ENCODE measurements around the gene CNTN2.

CNTN2 gene

DNA sequence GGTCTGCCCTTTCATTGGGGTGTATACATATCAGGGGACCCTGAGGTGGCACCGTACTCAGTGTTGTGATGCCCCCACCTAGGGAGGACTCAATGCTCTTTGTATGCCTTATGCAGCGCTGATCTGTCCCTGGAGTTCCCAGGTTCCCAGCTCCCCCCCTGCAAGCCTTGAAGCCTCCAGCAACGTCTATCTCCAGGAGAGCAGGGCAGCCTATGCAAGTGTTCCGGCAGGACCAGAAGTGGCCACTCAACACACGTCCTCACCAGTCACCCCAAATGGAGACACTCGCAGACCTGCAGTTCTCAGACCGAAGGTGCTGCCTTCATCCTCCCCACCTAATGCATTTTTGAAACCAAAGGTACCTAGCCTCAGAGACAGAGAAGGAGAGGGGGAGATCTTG is 25.2 kb upstream of the CNTN2 start:
- no peak for DNase-seq
- no peaks in the 10 kb centered on the region for H3K9me3 ChIP-seq
- H3K4me1 ChIP-seq, result peaks cover 8% of the 10 kb centered on the region
- H3K36me3 ChIP-seq, result no peaks in the 10 kb centered on the region
- H3K4me3 ChIP-seq (ENCODE audit: low read depth, low read length), result no peak overlapping the region
- H3K27me3 ChIP-seq, result no peaks in the 10 kb centered on the region
- TF ChIP-seq, protein P1, sequence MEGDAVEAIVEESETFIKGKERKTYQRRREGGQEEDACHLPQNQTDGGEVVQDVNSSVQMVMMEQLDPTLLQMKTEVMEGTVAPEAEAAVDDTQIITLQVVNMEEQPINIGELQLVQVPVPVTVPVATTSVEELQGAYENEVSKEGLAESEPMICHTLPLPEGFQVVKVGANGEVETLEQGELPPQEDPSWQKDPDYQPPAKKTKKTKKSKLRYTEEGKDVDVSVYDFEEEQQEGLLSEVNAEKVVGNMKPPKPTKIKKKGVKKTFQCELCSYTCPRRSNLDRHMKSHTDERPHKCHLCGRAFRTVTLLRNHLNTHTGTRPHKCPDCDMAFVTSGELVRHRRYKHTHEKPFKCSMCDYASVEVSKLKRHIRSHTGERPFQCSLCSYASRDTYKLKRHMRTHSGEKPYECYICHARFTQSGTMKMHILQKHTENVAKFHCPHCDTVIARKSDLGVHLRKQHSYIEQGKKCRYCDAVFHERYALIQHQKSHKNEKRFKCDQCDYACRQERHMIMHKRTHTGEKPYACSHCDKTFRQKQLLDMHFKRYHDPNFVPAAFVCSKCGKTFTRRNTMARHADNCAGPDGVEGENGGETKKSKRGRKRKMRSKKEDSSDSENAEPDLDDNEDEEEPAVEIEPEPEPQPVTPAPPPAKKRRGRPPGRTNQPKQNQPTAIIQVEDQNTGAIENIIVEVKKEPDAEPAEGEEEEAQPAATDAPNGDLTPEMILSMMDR (IDR thresholded peaks at IDR 0.05; ENCODE audit: low read depth, low read length), result no peak

DNA sequence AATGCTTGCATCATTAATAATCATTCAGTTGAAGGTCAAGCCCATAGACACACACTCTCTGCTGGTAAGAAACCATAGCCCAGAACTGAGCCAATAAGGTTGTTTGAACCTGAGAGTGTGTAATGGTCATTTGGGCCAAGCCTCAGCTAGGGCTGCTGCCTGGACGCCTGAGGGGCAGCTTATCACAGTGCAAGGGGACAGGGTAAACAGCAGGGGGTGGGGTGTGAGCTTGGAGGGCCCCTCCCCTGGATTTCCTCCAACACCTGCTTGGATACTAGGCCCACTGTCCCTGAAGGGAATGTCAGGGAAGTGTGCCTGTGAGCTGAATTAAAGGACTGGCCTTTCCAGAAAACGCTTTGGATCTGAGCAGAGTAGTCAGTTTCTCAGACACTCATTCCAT is 24.6 kb upstream of the CNTN2 start:
- H3K36me3 ChIP-seq, result no peaks in the 10 kb centered on the region
- H3K27me3 ChIP-seq, result no peaks in the 10 kb centered on the region
- DNase-seq, result no peak
- TF ChIP-seq, protein P1 (IDR thresholded peaks at IDR 0.05; ENCODE audit: low read depth, low read length), result no peak
- peaks cover 8% of the 10 kb centered on the region for H3K4me1 ChIP-seq
- H3K9me3 ChIP-seq, result no peaks in the 10 kb centered on the region
- no peak overlapping the region for H3K4me3 ChIP-seq (ENCODE audit: low read depth, low read length)

DNA sequence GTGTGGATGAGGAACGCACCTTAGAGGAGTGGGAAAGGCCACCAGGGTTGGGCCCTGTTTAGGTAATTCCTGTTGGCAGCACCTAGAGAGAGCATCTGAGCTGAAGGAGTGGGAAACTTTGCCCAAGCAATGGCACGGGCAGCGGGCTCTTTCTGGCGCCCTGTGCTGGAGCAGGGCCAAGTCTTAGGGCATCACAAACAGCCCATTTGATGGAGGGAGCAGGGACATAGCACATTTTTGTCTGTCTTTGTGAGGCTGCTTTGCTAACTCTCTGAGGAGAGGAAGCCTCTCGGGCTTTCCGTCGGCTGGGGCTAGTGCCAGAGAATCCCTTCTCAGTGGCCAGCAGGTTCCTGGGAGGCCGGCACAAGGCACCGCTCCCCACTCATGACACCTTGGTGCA is 22.5 kb upstream of the CNTN2 start:
- no peaks in the 10 kb centered on the region for H3K4me1 ChIP-seq
- H3K27me3 ChIP-seq, result no peaks in the 10 kb centered on the region
- H3K36me3 ChIP-seq, result no peaks in the 10 kb centered on the region
- H3K9me3 ChIP-seq, result no peaks in the 10 kb centered on the region
- no peak for DNase-seq
- no peak overlapping the region for H3K4me3 ChIP-seq (ENCODE audit: low read depth, low read length)
- TF ChIP-seq, protein P1 (IDR thresholded peaks at IDR 0.05; ENCODE audit: low read depth, low read length), result no peak

DNA sequence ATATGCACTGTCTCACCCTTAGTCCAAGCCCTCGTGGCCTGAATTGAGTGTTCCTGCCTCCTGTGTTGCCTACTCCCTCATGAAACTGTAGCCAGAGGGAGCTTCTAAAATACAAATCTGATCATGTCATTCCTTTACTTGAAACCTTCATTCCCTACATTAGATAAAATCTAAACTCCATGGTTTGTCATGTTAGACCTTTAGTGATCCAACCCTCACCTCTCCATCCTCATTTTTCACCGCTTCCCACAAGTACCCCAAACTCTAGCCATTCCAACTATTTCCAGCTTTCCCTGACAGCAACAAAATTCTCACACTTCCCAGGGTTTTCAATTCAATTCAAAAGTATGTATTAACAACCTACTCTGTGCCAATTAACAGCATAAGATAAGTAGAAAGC is 18.3 kb upstream of the CNTN2 start:
- H3K4me3 ChIP-seq (ENCODE audit: low read depth, low read length), result no peak overlapping the region
- TF ChIP-seq, protein P1 (IDR thresholded peaks at IDR 0.05; ENCODE audit: low read depth, low read length), result no peak
- no peaks in the 10 kb centered on the region for H3K9me3 ChIP-seq
- DNase-seq, result no peak
- no peaks in the 10 kb centered on the region; the same call in 1 of the 2 replicates for H3K27me3 ChIP-seq
- no peaks in the 10 kb centered on the region for H3K4me1 ChIP-seq
- no peaks in the 10 kb centered on the region for H3K36me3 ChIP-seq

DNA sequence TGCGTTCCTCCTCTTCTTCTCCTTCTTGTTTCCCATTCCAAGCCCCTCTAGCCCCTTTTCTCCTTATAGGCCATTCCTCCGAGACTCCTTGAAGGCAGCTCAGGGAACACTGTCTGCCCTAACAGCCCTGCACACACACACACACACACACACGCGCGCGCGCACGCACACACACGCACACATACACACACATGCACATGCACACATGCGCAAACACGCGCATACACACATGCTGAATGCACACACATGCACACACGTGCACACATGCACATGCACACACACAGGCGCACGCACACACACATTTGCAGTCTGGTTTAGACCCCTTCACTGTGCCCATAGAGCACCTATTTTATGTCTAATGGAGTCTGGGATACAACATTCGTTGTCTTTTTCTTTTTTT is 17.8 kb upstream of the CNTN2 start:
- Histone ChIP-seq H3K36me3 (no peaks in the 10 kb centered on the region), H3K9me3 (no peaks in the 10 kb centered on the region), H3K4me1 (no peaks in the 10 kb centered on the region), H3K4me3 (ENCODE audit: low read depth, low read length) (no peak overlapping the region), H3K27me3 (no peaks in the 10 kb centered on the region; the same call in 1 of the 2 replicates)
- no peak for DNase-seq
- TF ChIP-seq, protein P1 (IDR thresholded peaks at IDR 0.05; ENCODE audit: low read depth, low read length), result no peak

DNA sequence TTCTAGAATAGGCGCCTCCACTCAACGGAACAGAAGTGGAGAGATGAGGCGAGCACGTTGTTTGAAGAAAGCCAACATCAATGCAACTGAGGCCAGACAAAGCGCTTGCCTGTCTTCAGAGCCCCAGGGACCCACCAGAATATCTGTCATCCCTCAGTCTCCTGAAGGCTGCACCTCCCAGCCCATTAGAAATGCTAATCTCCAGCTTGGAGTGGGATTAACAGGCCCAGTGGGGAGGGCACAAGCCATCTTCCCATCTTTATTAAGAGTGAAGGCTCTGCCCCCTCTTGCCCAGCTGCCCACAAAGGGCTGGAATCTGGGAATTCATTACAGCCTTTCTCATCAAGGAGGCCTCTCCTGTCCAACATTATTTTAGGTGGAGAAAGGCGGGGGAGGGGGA is 16.8 kb upstream of the CNTN2 start:
- TF ChIP-seq, protein P1 (IDR thresholded peaks at IDR 0.05; ENCODE audit: low read depth, low read length), result no peak
- Histone ChIP-seq H3K4me1 (no peaks in the 10 kb centered on the region), H3K27me3 (no peaks in the 10 kb centered on the region; the same call in 1 of the 2 replicates), H3K9me3 (no peaks in the 10 kb centered on the region), H3K36me3 (no peaks in the 10 kb centered on the region), H3K4me3 (ENCODE audit: low read depth, low read length) (no peak overlapping the region)
- no peak for DNase-seq
